Fibroblast of the aortic adventitia (primary cell): ENCODE measurements around the gene WNK2. TPM values are rescaled to one million over a fixed set of nuclear protein-coding genes. Genes with fewer than 3 reads are reported as not detected.

Experiments used
- DNase-seq: peaks from one replicate; pipeline ENCODE4 v3.0.0-alpha.2; 2010; ENCODE audit warnings: low read depth
- H3K4me3 ChIP-seq: 2 replicates; pipeline ENCODE4 v1.5.1; 2011; ENCODE audit warnings: low read depth, mild to moderate bottlenecking, control low read depth, low read length, moderate library complexity
- total RNA-seq: library from RNA; depleted of rRNA; stranded (reverse); fragments of >200 nt; gene quantifications from 2 replicates; pipeline ENCODE4 v1.2.3, GENCODE V29; 2012; ENCODE audit warnings: low replicate concordance
- TF ChIP-seq, protein P1 (sequence below): IDR thresholded peaks from 2 replicates; pipeline ENCODE4 v1.5.1; 2011; ENCODE audit warnings: mild to moderate bottlenecking, low read length, control low read depth, inconsistent platforms; ENCODE audit not compliant: insufficient read depth

WNK2 gene
- total RNA-seq, 1 donor = not detected

DNA sequence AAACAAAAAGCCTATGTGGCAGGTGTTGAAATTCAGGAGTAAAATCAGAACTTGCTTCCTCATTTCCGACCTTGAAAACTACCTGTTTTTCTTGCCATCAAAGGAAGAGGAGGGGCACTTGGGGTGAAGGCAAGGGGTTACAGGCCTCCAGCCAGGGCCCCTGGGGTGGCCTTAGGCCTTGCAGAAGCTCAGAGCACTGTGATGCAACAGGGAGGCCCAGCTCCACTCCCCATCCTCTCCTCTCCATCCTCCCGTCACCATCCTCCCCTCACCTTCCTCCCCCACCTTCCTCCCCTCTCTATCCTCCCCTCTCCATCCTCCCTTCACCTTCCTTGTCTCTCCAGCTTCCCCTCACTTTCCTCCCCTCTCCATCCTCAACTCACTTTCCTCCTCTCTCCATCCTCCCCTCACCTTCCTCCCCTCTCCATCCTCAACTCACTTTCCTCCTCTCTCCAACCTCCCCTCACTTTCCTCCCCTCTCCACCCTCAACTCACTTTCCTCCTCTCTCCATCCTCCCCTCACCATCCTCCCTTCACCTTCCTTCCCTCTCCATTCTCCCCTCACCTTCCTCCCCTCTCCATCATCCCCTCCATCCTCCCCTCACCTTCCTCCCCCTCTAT lies 111.6 kb downstream of the WNK2 start:
- TF ChIP-seq, protein P1, sequence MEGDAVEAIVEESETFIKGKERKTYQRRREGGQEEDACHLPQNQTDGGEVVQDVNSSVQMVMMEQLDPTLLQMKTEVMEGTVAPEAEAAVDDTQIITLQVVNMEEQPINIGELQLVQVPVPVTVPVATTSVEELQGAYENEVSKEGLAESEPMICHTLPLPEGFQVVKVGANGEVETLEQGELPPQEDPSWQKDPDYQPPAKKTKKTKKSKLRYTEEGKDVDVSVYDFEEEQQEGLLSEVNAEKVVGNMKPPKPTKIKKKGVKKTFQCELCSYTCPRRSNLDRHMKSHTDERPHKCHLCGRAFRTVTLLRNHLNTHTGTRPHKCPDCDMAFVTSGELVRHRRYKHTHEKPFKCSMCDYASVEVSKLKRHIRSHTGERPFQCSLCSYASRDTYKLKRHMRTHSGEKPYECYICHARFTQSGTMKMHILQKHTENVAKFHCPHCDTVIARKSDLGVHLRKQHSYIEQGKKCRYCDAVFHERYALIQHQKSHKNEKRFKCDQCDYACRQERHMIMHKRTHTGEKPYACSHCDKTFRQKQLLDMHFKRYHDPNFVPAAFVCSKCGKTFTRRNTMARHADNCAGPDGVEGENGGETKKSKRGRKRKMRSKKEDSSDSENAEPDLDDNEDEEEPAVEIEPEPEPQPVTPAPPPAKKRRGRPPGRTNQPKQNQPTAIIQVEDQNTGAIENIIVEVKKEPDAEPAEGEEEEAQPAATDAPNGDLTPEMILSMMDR = no peak
- no peak overlapping the region for H3K4me3 ChIP-seq
- no peak for DNase-seq

DNA sequence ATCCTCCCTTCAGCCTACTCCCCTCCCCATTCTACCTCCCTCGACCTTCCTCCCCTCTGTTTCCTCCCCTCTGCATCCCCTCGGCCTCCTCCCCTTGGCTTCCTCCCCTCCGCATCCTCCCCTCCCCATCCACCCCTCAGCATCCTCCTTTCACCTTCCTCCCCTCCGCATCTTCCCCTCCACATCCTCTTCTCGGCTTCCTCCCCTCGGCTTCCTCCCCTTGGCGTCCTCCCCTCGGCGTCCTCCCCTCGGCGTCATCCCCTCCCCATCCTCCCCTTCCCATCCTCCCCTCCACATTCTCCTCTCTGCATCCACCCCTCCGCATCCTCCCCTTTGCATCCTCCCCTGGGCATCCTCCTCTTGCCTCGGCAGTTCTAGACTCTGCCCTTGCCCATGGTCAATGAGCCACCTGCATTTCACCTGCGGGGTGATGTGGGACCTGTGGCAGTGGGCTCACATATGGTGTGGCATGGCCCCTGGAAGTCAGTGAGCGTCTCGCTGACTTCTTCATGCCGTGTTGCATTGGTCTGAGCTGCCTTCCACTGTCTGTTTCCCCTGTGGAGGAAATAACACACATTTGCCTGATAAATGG lies 113.0 kb downstream of the WNK2 start:
- TF ChIP-seq, protein P1 = no peak
- no peak for DNase-seq
- no peak overlapping the region for H3K4me3 ChIP-seq

DNA sequence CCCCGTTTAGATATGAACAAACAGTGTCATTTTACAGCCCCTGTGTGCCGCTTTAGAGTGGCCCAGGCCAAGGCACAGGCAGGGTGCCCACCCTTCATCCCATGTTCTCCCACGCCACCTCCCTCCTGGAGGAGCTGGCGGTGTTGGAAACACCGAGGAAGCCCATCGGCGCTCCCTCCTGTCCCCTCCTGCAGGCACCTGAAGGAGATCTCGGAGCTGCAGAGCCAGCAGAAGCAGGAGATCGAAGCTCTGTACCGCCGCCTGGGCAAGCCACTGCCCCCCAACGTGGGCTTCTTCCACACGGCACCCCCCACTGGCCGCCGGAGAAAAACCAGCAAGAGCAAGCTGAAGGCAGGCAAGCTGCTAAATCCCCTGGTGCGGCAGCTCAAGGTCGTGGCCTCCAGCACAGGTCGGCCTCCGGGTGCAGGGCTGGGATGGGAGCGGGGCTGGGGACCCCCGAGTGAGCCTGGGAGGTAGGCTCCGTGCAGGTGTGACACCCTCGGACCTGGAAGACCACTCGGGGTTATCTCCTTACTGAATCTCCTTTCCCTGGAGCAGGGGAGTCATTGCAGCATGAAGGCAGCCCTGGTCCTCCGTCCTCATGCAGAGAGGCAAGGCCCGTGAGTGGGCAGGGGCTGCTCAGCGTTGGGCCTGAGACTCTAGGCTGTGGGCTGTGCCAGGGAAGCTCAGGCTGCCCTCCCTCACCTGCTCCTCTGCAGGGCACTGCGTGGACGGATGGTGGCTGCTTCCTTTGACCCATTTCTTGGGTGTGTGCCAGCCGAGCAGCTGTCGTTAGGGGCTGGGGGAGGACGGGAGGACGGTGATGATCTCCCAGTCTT lies 113.9 kb downstream of the WNK2 start:
- DNase-seq = no peak
- no peak overlapping the region for H3K4me3 ChIP-seq
- TF ChIP-seq, protein P1 = no peak

GRCh38 chr9:93298498-93299417 lies 114.8 kb downstream of the WNK2 start:
- TF ChIP-seq, protein P1 = no peak
- H3K4me3 ChIP-seq = no peak overlapping the region
- DNase-seq = no peak

- H3K4me3 ChIP-seq = no peak overlapping the region
- DNase-seq = no peak
- TF ChIP-seq, protein P1 = no peak
These were observed 115.7 kb downstream of the WNK2 start for GRCh38 chr9:93299418-93300174.

DNA sequence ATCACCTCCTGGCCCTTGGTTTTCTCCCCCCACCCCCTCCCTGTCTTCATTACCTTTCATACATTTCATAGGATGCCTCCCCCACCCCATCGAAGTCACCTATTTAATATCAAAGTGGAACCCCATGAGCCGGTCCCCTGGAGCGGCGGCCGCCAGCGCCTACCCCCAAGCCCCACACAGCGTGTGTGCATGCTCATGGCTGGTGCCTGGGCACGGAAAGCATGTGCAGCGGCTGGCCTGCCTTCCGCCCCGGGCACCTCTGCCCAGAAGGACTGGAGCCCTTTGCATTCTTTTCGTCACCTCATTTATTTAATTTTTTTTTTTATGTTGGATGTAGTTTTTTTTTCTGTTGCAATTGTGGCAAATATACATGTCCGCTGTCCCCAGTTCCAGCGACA lies 116.2 kb downstream of the WNK2 start:
- DNase-seq = no peak
- H3K4me3 ChIP-seq = no peak overlapping the region
- TF ChIP-seq, protein P1 = no peak
